NCI-H1436 (cell line): ENCODE data around the gene ZNF91.
"Not testable (repeated sequence)": the region's sequence is repeated elsewhere in the genome, so short reads cannot be mapped to it uniquely, and the experiment has no call there.

Experiments used
- DNase-seq: peaks from one replicate; lab custom pipeline; 2025; lab: John Stamatoyannopoulos, UW

The ZNF91 gene

DNA sequence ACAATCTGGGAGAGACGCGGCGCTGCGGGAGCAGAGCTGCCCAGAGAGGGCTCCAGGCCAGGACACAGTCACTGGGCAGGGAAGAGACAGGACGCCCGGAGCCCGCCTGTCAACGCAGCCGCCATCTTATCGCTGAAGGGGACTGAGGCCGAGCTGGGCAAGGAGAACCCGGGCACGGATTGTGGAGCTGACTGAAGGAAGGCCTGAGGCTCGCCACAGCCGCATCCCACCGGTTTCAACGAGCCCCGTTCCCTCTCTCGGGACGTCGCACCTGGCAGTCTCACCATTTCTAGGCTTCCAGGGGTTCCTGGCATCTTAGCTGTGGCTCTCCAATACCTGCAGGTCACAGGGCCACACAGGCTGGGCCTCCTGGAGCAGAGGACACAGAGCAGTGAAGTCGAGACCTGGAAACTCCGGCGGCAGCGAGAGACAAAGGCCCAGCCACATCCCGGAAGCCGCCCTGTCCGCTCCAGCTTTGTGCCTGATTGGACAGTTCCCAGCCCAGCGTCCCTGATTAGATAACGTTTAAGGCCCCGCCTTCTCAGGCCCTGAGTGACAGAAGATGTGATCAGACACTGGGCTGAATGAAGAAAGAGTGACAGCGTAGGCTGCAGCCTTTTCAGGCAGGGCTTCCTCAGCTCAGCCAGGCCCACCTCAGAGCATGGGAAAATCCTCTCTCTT is at the start of gene ZNF91:
TSS of gene ZNF91 (minus strand) at position 431 of the 681 bp plus-strand sequence. CDS start at position 314, 117 bp downstream.
- peak; percentile 94 for DNase-seq

DNA sequence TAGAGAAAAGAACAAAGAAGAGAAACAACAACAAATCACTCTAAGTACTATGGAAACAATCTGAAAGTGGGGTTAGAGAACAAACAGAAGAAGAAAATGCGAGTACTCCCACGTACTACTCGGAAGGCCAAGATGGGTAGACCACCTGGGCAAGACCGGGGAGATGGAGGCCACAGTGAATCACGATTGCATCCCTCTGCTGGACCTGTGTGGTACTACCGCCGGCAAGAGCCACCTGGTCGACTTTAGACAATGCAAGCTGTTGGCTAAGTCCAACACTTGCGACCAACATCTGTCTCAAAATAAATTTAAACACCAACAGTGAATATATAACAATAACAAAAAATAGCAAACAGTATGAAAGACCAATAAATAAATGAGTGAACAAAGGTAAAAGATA is 45.5 kb upstream of the ZNF91 start:
- no peak for DNase-seq

DNA sequence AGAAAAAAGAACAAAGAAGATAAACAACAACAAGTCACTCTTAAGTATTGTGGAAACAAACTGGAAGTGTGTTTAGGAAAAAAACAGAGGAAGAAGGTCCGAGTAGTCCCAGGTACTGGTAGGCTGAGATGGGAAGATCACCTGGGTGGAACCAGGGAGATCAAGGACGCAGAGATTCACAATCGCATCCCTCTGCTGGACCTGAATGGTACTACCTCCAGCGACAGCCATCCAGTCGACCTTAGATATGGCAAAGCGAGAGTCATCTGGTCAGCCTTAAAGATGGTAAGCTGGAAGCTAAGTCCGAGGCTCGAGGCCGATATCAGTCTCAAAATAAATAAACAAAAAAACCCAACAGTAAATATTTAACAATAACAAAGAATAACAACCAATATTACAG is 44.9 kb upstream of the ZNF91 start:
- DNase-seq = no peak

DNA sequence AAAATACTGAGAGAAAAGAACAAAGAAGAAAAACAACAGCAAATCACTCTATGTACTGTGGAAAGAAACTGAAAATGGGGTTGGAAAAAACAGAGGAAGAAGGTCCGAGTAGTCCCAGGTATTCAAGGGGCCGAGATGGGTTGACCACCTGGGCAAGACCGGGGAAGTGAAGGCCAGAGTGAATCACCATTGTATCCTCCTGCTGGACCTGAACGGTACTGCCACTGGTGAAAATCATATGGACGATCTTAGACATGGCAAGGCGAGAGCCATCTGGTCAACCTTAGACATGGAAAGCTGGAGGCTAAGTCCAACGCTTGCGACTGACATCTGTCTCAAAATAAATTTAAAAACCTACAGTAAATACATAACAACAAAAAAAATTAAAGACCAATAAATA is 44.4 kb upstream of the ZNF91 start:
- no peak for DNase-seq

DNA sequence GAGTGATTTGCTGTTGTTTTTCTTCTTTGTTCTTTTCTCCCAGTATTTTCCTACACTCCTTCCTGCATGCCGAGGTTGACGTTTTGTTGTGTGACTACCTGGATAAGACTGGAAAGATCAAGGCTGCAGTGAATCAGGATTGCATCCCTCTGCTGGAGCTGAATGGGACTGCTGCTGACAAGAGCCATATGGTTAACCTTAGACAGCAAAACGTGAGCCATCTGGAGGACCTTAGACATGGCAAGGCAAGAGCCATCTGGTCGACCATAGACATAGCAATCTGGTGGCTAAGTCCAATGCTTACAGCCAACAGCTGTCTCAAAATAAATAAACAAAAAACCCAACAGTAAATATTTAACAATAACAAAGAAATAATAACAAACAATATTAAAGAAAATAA is 42.6 kb upstream of the ZNF91 start:
- DNase-seq = no peak

DNA sequence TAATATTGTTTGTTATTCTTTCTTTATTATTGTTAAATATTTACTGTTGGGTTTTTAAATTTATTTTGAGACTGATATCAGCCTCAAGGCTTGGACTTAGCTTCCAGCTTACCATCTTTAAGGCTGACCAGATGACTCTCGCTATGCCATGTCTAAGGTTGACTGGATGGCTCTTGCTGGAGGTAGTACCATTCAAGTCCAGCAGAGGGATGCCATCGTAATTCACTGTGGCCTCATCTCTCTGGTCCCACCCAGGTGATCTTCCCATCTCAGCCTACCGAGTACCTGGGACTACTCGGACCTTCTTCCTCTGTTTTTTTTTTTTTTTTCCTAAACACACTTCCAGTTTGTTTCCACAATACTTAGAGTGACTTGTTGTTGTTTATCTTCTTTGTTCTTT is 41.7 kb upstream of the ZNF91 start:
- DNase-seq = no peak

DNA sequence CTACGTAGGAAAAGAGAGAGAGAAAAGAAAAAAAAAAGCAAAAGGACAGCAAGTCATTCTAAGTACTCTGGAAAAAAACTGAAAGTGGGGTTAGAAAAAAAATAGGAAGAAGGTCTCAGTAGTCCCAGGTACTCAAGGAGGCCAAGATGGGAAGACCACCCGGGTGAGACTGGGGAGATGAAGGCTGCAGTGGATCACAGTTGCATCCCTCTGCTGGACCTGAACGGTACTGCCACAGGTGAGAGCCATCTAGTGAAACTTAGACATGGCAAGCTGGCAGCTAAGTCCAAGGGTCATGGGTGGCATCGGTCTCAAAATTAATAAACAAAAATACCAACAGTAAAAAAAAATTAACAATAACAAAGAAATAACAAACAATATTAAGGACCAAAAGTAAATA is 41.0 kb upstream of the ZNF91 start:
- no peak for DNase-seq

DNA sequence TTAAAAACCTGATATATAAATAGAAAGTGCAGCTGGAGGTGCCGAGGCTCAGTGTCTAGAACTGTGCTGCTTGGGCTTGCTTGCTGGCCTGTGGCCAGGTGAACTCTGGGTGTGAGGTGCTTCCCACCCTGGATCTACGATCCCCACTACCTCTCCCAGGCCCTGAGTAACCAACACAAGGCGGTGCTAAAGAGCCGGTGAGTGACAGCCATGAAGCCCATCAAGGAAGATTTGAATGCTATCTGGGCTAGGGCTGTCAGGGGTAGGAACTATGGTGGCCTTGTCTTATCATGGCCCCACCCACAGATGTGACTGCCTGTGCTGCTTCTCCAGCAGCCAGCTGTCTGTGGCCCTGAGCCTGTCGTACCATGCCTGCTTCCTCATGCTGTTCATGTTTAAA is 25.6 kb upstream of the ZNF91 start:
- DNase-seq = no peak

DNA sequence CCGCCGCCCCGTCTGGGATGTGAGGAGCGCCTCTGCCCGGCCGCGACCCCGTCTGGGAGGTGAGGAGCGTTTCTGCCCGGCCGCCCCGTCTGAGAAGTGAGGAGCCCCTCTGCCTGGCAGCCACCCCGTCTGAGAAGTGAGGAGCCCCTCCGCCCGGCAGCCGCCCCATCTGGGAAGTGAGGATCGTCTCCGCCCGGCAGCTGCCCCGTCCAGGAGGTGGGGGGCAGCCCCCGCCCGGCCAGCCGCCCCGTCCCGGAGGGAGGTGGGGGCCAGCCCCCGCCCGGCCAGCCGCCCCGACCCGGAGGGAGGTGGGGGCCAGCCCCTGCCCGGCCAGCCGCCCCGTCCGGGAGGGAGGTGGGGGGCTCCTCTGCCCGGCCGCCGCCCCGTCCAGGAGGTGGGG is 24.0 kb upstream of the ZNF91 start:
- not testable (repeated sequence) for DNase-seq

DNA sequence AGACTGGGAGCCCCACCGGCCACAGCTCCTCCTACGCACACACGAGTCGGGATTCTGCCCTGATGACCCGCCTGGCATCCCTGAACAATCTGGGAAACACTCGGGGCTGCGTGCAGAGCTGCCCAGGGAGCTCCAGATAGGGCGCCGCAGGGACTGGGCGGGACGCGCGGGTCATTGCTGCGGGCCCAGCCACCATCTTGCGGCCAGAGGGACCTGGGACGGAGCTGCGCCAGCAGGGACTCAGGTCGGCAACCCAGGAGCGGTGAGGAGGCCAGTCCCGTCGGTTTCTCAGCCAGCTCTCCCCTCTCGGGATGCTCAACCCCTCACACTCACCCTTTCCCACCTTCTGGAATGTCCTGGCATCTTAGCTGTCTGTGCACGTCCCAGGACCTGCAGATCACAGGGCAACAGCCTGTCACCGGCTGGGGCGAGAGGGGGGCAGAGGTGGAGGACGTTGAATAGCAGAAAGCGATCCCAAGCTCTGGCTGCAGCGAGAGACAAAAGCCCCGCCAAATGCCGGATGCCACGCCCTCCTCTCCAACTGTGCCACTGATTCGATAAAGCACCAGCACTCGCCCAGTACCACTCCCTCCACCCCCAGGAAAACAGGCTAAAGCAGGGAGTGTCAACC is 20.4 kb upstream of the ZNF91 start:
- no peak for DNase-seq

DNA sequence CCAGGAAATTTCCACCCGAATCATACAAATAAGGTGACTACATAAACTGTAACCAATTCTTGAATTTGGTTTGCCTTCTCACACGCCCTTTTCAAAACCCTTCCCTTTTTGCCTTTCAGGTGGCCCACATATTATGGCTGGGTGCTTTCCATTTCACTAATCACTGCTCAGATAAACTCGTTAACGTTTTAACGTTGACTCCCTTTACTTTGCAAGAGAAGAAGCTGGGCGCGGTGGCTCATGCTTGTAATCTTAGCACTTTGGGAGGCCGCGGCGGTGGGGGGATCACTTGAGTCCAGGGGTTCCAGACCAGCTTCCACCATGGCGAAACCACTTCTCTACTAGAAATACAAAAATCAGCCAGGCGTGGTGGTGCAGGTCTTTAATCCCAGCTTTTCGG is 19.8 kb upstream of the ZNF91 start:
- DNase-seq = no peak

DNA sequence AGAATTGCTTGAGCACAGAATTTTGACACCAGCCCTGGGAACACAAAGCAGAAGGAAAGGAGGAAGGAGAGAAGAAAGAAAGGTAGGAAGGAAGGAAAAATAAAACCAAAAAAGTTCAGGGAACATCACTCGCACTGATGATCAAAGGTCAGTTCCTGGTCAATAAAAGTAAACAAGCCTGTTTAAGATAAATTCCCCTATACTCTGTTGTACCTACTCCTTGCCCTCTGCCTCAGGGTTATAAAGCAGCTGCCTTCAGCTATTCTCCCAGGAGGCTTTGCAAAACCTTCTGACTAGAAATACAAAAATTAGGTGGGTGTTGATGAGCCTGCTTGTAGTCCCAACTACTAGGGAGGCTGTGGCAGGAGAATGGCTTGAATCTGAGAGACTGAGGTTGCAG is 14.9 kb upstream of the ZNF91 start:
- DNase-seq = no peak

DNA sequence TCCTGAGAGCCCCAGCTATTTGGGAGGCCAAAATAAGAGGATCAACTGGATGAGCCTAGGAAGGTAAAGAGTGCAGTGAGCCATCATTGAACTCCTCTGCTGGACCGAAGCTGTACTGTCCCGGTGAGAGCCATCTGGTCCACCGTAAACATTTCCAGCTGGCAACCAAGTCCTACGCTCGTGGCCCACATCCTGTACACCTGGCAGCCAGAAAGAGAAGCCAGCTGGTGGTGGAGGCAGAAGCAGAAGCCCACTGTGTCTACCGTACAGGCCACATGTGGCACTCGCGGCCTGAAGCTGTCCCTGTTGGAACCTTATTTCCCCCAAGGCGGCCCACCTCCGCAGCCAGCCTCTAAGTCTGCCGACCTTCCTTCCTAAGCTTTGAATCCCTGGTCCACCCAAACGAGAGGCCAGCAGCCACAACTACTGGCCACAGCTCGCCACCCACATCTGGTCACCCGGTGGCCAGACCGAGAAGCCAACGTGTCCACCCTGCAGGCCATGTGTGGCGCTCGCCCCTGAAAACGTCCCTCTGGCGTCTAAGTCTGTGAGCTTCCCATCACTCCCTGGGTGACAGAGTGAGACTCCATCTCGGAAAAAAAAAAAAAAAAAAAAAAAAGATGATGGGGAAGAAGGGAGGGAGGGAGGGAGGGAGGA is 14.2 kb upstream of the ZNF91 start:
- no peak for DNase-seq

DNA sequence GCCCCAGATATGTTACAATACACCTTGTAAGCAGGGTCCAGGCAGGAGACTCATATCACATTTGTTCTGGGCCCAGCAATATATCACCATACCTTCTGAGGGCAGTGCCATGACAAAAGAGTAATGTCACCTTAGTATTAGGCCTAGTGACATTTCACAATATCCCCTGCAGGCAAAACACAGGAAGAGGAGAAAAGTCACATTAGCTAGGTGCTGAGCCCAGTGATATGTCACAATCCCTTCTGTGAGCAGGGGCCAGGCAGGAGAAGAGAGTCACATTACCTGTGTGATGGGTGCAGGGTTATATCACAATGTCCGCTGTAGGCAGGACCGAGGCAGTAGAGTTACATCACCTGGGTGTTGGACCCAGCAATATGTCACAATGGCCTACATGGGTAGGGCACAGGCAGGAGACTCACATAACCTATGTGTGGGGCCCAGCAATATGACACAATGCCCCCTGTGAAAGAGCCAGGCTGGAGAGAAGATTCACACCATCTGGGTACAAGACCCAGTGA is 12.4 kb upstream of the ZNF91 start:
- DNase-seq = no peak

DNA sequence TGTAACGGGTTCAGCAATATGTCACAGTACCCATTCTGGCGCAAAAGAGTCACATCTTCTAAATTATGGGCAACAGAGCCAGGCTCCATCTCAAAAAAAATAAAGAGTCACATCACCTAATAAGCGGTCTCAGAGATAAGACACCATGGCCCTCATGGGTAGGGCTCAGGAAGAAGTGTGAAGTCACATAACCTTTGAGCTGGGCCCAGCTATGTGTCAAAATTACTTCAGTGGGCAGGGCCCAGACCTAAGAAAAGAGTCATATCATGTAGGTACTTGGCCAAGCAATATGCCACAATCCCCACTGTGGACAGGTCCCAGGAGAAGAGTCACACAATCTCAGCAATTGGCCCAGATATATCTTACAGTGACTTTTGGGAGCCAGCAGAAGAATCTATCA is 11.4 kb upstream of the ZNF91 start:
- no peak for DNase-seq

DNA sequence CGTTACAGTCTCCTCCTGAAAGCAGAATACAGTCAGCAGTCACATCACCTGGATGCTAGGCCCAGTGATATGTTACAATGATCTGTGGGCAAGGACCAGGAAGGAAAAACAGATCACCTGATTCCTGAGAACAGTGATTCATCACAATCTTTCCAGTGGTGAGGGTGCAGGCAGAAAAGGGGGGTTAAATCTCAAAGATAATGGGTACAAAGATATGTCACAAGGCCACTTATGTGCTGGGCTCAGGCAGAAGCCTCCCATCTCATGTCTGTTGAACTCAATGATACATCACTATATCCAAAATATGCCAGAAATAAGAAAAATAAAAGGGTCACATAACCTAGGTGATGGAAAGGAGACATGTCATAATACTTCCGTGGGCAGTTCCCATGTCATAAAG is 10.8 kb upstream of the ZNF91 start:
- DNase-seq = no peak

DNA sequence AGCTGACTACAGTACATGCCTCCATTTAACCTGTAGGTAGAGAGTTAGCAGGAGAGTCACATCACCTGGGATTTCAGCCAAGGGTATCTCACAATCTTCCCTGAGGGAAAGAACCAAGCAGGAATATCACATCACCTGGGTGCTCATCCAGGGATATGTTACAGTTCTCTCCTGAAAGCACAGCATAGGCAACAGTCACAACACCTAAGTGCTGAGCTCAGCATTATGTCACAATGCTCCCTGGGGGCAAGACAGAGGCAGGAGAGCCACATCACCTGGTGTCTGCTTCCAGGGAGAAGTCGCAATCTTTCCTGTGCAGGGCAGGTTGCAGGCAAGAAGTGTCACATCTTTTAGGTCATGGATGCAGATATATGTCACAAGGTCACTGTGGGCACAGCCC is 9.4 kb upstream of the ZNF91 start:
- DNase-seq = no peak

DNA sequence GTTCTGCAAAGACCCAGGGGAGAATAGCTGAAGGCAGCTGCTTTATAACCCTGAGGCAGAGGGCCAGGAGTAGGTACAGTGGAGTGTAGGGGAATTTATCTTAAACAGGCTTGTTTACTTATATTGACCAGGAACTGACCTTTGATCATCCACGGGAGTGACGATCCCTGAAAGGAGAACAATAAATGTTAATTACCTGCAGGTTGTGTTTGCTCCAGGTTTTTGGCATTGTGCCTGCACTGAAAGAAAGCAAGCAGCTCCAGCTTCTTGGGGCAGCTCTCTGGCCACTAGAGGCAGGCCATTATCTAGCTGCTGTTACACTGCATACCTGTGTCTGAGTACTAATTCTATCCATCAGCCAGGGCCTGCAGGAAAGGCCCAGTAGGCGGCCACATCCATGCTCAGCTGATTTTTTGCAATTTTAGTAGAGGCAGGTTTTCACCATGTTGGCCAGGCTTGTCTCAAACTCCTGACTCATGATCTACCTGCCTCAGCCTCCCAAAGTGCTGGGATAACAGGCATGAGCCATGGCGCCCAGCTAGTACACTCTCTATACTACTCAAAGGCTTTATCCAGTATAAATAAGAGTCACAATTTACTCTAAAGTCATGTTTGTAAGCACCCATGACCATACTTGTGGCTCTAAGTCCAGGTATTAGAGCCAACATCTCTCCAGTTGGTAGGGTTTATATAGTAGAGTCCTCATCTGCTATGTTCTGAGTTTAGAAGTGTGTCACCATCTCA is 8.5 kb upstream of the ZNF91 start:
- DNase-seq = no peak

DNA sequence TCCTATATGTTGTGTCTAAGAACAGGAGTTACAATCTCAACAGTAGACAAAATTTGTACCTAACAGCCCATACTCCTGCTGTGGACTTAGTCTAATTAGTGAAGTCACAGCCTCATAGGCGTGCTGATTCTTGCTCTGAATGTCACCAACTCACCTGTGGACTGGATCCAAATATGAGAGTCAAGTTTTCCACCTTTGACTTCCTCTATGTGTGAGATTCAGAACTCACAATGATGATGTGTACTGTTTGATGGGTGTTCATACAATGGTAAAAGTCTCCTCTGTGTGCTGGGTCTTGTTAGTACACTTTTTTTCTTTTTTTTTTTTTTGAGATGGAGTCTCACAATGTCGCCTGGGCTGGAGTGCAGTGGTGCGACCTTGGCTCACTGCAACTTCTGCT is 7.8 kb upstream of the ZNF91 start:
- no peak for DNase-seq

DNA sequence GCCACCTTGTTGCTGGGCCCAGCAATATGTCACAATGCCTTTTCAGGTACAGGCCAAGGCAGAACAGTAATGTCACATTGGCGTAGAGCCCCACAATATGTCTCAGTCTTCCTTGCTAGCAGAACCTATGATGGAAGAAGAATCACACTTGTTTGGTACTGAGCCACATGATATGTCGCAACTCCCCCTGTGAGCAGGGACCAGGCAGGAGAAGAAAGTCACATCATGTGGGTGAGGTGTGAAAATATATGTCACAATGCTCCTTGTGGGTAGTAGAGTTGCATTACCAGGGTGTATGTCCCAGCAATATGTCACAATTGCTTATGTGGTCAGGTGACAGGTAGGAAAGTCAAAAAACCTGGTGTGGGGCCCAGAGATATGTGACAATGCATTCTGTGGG is 7.1 kb upstream of the ZNF91 start:
- DNase-seq = no peak

DNA sequence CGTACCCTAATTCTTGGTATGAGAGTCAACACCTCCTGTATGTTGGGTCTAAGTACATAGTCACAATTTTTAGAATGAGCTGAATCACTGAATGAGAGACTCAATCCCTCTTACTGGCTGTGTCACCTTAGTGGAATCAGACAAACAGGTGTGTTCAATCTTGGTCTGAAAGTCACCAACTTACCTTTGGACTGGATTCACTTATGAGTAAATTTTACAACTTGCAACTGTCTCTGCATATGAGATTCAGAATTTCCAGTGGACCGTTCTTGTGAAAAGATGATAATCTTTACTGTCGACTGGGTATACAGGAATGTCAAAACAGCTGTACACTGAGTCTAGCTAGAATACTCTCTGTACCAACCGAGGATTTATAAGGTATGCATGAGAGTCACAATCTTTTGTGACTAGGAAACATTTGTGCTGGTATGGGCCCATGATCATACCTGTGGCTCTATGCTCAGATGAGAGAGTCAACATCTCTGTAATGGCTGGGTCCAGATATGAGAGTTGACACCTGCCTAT is 5.9 kb upstream of the ZNF91 start:
- no peak for DNase-seq

DNA sequence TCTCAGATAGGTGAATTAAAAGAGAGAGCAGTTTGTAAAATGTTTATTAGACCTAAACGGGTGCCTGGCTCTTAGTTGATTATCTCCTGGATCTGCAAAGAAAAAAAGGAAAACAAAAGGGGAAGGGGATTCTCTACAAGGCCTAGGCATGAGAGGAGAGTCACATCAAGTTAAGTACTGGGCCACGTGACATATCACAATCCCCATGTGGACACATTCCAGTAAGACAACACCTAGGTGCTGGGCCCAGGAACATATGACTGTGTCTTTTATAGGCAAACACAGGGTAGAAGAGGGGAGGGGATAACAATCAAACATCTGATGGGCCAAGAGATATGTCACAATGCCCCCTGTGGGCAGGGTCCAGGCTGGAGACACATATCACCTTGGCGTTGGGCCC is 4.2 kb upstream of the ZNF91 start:
- no peak for DNase-seq
